ENCODE measurements around the gene TLCD1. TPM values are rescaled to one million over a fixed set of nuclear protein-coding genes. Genes with fewer than 3 reads are reported as not detected.
A peak's percentile ranks its signal among the peaks of the same experiment; 100 is the strongest.

TLCD1 gene
- total and polyA plus RNA-seq, 10 of the 15 experiments (the other 5 are each of a cell fraction or from before 2014, with no cell fraction given): 2.9 to 19.8 (median 7.7) TPM

DNA sequence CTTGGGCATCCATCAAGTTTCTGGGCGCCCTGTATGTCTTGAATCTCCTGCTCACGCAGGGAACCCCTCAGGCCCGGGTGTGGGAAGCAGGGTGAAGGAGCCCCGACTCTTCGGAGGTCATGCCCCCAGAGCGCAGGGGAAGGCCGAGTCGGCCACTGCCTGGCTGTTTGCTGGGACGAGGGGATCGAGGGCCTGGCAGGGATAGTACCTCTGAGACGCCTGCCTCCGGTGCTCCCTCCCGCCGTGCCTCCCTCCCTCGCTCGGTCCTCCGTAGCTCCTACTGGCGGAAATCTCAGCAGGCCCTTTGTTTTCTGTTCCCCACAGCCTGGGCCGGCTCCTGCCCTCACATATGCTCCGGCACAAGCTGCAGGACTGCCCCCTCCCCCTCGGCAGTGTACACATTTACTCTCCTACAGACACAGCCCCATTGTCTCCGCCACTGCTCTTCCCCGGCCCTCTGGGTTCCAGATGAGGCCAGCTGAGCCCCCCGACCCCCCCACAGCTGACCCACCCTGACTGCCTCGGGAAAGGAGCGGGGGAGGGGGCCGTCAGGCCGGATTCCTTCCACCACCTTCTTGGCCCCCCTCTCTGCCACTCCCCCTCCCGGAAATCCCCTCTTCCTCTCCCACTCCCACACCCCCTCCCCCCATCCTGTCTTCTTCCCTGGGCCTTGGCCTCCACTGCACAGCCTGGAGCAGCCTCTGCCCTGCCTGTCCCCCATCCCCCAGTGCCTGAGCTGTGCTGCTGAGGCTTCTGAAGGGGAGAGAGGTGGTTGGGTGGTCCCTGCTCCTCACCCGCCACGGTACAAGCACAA lies 19.1 kb upstream of the TLCD1 start:
- H3K9me3 ChIP-seq (replicated peaks; ENCODE audit: control insufficient read depth, insufficient read depth, low read length): peaks cover 2% of the 10 kb centered on the region; the same call in 2 of the 3 replicates
- H3K9ac ChIP-seq (ENCODE audit: control insufficient read depth, insufficient read depth, low read length): peak overlapping the region; percentile 98
- peak; percentile 1; the same call in 2 of the 3 replicates for ATAC-seq
- RAD21 ChIA-PET (ENCODE audit: unreplicated experiment): interaction anchor here (1.3 to 17.4 kb wide), 3 partner anchors 18 to 26 kb away, joined by 4 to 375 read pairs (median 8); partner anchors contain the start of genes NEK8, RPL23A and TLCD1
- no peak for FAIRE-seq
- DNase-seq (ENCODE audit: low read depth, low spot score): no peak
- peak overlapping the region; percentile 85 for H3K4me2 ChIP-seq (ENCODE audit: control insufficient read depth, insufficient read depth)
- SMC1A ChIA-PET (ENCODE audit: uncharacterized antibody, unreplicated experiment): interaction anchor here (1.2 to 17.8 kb wide), 2 partner anchors 16 to 204 kb away, joined by 3 to 326 read pairs; partner anchors contain the start of genes NEK8 and TLCD1
- intact Hi-C loops (cut with micrococcal nuclease; ENCODE audit: unreplicated experiment) (no loop called here), in situ Hi-C loops (cut with MboI) (loop anchor here (25.0 kb wide), 1 partner anchor 1283 kb away; the partner anchor contains the start of gene KSR1)
- CTCF ChIA-PET: interaction anchor here (0.7 to 10.0 kb wide), 7 partner anchors 19 to 1264 kb away, joined by 3 to 394 read pairs (median 3); partner anchors contain the start of genes NEK8, RPL23A and TLCD1
- no TSS peak for BruUV-seq (replicated peaks)
- H3K4me1 ChIP-seq (ENCODE audit: control insufficient read depth, insufficient read depth, low read length): peaks cover 59% of the 10 kb centered on the region
- no peaks in the 10 kb centered on the region for H3K27me3 ChIP-seq (replicated peaks in 1 of 2; ENCODE audit: control insufficient read depth in 2 of 2, insufficient read depth in 2 of 2, low read length in 1 of 2)
- peaks cover 77% of the 10 kb centered on the region for H3K79me2 ChIP-seq (ENCODE audit: control insufficient read depth, insufficient read depth, low read length)
- POLR2A ChIA-PET: interaction anchor here (0.5 to 15.2 kb wide), 9 partner anchors 10 to 818 kb away, joined by 3 to 485 read pairs (median 4); partner anchors contain the start of genes FAM222B, NEK8, PHF12 and RPL23A
- peak overlapping the region; percentile 92 for H3K4me3 ChIP-seq
- peaks cover 26 to 28% of the 10 kb centered on the region in 2 experiments for H3K36me3 ChIP-seq (ENCODE audit: control insufficient read depth in 2 of 2, insufficient read depth in 2 of 2, low read length in 1 of 2)
- no peak overlapping the region for H2AFZ ChIP-seq (ENCODE audit: control insufficient read depth, low read depth, low read length)
- H4K20me1 ChIP-seq (ENCODE audit: control insufficient read depth, insufficient read depth): peaks cover 16% of the 10 kb centered on the region
- peak overlapping the region; percentile 95 for H3K27ac ChIP-seq (ENCODE audit: control insufficient read depth, insufficient read depth)
- WGBS (ENCODE audit: insufficient coverage, insufficient replicate concordance, low lambda C conversion rate, missing lambda C conversion rate): under 1% methylated on average over 20 of the region's 31 CpGs
- TF ChIP-seq KLF5 (IDR thresholded peaks at IDR 0.05; ENCODE audit: partially characterized antibody) (no peak), NBN (IDR thresholded peaks at IDR 0.05) (no peak), ASH2L (IDR thresholded peaks at IDR 0.05; ENCODE audit: borderline replicate concordance, low read depth) (no peak), ATF7 (IDR thresholded peaks at IDR 0.05; ENCODE audit: low read depth) (no peak), HSF1 (IDR thresholded peaks at IDR 0.05; ENCODE audit: low read depth, low read length) (no peak), EZH2 (IDR thresholded peaks at IDR 0.05; ENCODE audit: borderline replicate concordance, control insufficient read depth, low read depth, low read length) (no peak), NFYA (IDR thresholded peaks at IDR 0.05; ENCODE audit: borderline replicate concordance, low read depth, low read length) (no peak), BMI1 (IDR thresholded peaks at IDR 0.05; ENCODE audit: borderline replicate concordance) (no peak), CBFB (IDR thresholded peaks at IDR 0.05; ENCODE audit: low read depth) (no peak), MLLT1 (IDR thresholded peaks at IDR 0.05) (0 out of 2 replicates have a peak, but pooled peaks have one; percentile 7), SP1 (IDR thresholded peaks at IDR 0.05; ENCODE audit: low read depth, low read length) (no peak), GABPA (IDR thresholded peaks at IDR 0.05; ENCODE audit: low read depth) (no peak), PAX5 (IDR thresholded peaks at IDR 0.05; ENCODE audit: borderline replicate concordance, low read depth, low read length) (peak; percentile 37; the same call in 1 of the 2 replicates), CBX5 (IDR thresholded peaks at IDR 0.05; ENCODE audit: low read depth) (no peak), FOXK2 (IDR thresholded peaks at IDR 0.05) (no peak)
- TF ChIP-seq, protein P1, sequence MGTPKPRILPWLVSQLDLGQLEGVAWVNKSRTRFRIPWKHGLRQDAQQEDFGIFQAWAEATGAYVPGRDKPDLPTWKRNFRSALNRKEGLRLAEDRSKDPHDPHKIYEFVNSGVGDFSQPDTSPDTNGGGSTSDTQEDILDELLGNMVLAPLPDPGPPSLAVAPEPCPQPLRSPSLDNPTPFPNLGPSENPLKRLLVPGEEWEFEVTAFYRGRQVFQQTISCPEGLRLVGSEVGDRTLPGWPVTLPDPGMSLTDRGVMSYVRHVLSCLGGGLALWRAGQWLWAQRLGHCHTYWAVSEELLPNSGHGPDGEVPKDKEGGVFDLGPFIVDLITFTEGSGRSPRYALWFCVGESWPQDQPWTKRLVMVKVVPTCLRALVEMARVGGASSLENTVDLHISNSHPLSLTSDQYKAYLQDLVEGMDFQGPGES (IDR thresholded peaks at IDR 0.05): no peak
- TF ChIP-seq, protein P2, sequence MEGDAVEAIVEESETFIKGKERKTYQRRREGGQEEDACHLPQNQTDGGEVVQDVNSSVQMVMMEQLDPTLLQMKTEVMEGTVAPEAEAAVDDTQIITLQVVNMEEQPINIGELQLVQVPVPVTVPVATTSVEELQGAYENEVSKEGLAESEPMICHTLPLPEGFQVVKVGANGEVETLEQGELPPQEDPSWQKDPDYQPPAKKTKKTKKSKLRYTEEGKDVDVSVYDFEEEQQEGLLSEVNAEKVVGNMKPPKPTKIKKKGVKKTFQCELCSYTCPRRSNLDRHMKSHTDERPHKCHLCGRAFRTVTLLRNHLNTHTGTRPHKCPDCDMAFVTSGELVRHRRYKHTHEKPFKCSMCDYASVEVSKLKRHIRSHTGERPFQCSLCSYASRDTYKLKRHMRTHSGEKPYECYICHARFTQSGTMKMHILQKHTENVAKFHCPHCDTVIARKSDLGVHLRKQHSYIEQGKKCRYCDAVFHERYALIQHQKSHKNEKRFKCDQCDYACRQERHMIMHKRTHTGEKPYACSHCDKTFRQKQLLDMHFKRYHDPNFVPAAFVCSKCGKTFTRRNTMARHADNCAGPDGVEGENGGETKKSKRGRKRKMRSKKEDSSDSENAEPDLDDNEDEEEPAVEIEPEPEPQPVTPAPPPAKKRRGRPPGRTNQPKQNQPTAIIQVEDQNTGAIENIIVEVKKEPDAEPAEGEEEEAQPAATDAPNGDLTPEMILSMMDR (IDR thresholded peaks at IDR 0.05 in 2 of 3, conservative IDR thresholded peaks at IDR 0.05 in 1 of 3; ENCODE audit: control insufficient read depth in 2 of 3, extremely low read depth in 1 of 3, insufficient read depth in 1 of 3, low read depth in 3 of 3, low read length in 3 of 3): no peak

All from GM12878 (cell line).